AG08395 (cell line): ENCODE results near the gene UBTF.

ENCODE experiments used
- DNase-seq: peaks from one replicate; pipeline ENCODE4 v3.0.0; 2012; ENCODE audit warnings: mixed read lengths, low spot score

The UBTF gene

DNA sequence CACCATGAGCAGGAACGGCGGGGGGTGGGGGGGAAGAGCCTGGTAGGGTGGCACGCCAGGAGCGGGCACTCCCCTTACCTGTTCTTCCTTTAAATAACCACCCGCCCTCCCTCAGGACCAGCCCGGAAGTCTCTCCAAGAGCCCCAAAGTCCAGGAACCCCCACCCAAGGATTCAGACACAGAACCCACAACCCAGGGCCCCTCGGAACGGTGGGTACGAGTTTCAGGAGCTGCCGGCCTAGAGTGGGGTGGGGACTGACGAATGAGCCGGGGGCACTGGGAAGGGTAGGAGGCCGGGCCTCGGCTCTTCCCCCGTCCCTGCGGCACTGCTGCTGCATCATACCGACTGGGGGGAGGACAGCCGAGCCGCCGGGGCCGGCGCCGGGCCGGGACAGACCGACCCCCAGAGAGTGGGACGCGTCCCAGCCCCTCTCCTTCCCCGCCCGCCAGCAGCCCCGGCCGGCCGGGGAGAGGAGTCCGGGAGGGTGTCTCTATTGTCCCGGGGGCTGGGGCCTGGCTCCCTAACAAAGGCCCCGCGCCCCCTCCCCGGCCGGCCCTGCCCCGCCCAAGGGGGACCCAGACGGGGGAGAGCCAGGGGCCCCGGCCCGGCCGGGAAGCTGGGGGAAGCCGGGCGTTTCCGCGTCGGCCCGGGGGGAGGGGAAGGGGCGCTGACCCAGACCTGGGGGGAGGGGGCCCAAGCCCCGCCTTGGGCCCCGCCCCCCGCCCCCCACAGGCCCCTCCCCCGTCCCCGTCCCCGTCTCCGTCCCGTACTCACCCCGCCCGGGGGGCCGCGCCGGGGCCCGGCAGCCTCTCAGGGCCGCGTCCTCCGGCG lies 20.5 kb downstream of the UBTF start:
- peak; percentile 87 for DNase-seq

- DNase-seq: peak; percentile 69
Observed at GRCh38 chr17:44197980-44198720, 21.3 kb downstream of the UBTF start.

DNA sequence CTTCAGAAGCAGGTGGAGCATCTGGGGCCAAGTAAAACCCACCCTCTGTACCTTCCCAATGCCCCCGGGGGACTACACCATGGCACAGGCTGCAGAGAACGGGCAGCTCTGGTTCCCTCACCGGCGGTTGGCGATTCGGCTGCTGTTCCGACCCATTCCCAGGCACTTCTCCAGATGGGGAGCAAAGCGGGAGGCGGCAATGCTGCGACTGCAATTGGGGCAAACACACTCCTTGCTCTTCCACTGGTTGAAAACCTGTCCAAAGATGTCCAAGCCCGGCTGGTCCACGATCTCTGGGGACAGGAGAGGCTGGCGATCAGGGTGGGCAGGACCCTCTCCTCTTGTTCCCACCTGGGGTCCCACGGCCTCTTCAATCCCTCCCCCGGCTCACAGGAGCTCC lies 22.4 kb downstream of the UBTF start:
- DNase-seq: no peak

- DNase-seq: no peak
Observed at GRCh38 chr17:44193326-44194084, 26.0 kb downstream of the UBTF start.

DNA sequence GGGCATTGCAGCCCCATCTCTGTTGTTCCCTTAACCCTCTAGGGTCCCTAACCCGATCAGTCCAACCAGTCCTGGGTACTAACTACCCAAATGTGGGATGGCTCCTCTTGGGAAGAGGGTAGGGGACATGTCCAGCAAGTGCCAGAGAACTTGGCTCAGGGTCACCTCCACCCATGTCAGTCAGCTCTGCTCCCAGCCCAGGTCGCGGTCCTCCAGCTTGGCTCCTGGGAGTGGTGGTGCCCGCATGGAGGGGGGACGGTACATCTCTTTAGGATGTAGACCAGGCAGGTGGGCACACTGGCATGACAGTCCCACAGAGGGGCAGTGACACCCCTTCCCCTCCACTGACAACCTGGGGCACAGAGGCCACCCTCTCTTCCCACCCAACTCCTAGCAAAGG lies 26.7 kb downstream of the UBTF start:
- no peak for DNase-seq

GRCh38 chr17:44191941-44192496 lies 27.5 kb downstream of the UBTF start:
- DNase-seq: no peak

DNA sequence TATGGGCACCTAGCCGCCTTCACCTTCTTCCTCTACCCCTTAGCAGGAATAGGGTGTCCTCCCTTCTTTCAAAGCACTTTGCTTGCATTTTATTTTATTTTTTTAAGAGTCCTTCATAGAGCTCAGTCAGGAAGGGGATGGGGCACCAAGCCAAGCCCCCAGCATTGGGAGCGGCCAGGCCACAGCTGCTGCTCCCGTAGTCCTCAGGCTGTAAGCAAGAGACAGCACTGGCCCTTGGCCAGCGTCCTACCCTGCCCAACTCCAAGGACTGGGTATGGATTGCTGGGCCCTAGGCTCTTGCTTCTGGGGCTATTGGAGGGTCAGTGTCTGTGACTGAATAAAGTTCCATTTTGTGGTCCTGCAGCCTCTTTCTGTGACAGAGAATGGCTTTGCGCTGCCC lies 28.1 kb downstream of the UBTF start:
- no peak for DNase-seq

DNA sequence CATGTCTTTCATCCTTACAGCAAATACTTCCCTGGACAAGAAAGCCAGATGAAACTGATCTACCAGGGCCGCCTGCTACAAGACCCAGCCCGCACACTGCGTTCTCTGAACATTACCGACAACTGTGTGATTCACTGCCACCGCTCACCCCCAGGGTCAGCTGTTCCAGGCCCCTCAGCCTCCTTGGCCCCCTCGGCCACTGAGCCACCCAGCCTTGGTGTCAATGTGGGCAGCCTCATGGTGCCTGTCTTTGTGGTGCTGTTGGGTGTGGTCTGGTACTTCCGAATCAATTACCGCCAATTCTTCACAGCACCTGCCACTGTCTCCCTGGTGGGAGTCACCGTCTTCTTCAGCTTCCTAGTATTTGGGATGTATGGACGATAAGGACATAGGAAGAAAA lies 29.0 kb downstream of the UBTF start:
- DNase-seq: no peak

GRCh38 chr17:44188576-44189403 lies 30.7 kb downstream of the UBTF start:
- no peak for DNase-seq

GRCh38 chr17:44187131-44187899 lies 32.2 kb downstream of the UBTF start:
- no peak for DNase-seq

DNA sequence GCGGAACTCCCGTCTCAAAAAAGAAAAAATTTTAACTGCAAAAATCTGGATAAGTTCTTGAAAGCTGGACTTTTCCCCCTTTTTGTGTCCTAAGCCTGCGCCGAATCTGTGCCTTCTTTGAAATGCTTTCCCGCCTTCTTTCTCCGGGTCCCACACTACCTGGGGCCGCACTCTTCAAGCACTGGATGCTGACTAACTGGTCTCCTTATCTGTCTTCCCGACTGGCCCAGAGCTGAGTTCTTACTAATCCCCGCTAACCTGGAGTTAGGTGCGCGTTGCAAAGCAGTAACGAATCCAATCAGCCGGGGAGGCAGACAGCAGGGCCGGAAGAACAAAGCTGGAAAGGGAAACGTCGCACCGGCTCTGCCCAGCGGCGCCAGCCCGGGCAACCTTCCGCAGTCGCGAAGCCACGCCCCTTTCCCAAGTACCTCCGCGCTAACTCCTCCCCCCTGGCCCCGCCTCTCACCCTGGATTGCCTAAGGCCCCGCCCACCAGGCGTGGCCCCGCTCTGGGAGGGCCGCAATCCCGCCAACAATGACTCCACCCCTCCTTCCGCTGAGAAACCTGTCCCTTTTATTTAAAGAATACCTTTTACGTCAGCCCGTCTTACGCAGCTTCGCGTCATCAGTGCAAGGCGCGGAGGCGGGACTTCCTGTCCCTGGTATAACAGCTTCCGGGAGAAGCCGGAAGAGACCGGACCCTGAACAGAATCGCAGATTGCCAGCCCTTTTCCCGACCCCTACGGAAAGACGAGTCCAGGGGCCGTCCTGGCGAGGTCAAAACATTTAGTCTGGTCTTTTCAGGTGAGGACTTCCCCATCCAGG lies 33.0 kb downstream of the UBTF start, which contains the start of gene TMUB2:
TSS of gene TMUB2 (plus strand) at position 666 of the 824 bp plus-strand sequence. CDS start 737 bp downstream, outside the sequence.
- DNase-seq: peak; percentile 100

- DNase-seq: no peak
Observed at GRCh38 chr17:44184212-44184810, 35.2 kb downstream of the UBTF start.

GRCh38 chr17:44183024-44183423 lies 36.5 kb downstream of the UBTF start:
- no peak for DNase-seq

DNA sequence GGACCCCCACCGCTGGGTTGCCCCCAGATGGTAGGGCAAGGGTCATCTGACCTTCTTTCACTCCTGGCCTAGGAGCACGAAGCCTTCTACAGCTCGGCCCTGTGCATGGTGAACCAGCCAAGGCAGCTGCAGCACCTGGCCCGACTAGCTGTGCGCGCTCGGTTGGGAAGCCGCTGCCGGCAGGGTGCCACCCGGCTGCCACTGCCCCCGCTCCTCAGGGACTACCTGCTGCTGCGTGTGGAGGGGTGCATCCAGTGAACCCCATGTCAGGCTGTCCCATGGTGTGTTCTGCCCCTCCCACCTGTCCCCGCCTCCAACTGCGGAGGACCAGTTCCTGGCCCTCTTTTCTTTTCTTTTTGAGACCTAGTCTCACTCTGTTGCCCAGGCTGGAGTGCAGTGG lies 41.3 kb downstream of the UBTF start:
- DNase-seq: no peak

DNA sequence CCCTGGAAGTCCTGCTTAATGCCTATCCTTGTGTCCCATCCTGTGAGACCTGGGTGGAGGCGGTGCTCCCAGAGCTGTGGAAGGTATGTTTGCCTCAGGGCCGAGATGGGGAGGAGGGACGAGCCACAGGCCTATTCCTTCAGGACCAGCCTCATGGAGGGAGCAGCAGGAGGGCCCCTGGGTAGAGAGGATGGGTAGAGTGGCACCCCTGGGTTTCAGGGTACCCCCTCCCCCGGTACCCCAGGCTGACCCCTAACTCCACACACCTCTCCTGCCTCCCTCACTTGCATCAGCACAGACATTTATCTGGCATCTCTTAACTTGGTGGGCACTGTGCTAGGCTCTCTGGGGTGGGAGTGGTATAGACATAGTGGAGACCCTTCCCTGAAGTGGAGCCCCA lies 41.8 kb downstream of the UBTF start:
- no peak for DNase-seq

DNA sequence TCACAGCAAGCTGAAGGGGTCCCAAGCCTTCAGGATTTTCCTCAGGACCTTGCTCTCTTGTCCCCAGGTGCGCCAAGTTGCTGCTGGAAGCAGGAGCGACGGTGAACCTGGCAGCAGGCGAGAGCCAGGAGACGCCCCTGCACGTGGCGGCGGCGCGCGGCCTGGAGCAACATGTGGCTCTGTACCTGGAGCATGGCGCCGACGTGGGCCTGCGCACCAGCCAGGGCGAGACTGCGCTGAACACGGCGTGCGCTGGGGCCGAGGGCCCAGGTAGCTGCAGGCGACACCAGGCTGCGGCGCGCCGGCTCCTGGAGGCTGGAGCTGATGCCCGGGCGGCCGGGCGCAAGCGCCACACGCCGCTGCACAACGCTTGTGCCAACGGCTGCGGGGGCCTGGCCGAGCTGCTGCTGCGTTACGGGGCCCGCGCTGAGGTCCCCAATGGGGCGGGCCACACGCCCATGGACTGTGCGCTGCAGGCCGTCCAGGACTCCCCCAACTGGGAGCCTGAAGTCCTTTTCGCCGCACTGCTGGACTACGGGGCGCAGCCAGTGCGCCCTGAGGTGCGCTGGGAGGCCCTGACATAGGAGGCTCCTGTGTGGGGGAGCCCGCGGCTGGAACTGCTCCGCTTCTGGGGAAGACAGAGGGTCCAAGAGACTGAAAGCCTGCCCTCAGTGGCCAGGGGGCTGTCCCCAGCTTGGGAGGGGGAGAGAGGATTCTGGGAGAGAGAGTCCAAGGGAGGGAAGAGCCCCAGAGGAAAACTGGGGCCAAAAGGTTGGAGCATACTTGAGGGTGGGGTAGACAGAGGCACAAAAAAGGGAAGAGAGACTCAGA lies 42.6 kb downstream of the UBTF start:
- no peak for DNase-seq

DNA sequence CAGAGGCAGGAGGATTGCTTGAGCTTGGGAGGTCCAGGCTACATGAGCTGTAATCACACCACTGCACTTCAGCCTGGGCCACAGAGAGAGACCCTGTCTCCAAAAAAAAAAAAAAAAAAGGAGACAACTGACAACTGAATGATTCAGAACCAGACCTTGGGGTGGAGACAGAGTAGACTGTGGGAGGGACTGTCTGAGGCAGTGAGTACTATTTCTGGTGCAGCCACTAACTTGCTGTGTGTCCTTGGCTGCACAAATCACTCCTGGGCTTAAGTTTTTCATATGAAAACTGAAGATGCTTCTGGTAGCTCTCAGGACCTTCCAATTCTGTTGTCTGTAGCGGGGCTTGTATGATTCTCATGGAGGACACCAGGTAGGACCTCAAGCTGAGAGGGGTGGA lies 43.2 kb downstream of the UBTF start:
- DNase-seq: no peak

DNA sequence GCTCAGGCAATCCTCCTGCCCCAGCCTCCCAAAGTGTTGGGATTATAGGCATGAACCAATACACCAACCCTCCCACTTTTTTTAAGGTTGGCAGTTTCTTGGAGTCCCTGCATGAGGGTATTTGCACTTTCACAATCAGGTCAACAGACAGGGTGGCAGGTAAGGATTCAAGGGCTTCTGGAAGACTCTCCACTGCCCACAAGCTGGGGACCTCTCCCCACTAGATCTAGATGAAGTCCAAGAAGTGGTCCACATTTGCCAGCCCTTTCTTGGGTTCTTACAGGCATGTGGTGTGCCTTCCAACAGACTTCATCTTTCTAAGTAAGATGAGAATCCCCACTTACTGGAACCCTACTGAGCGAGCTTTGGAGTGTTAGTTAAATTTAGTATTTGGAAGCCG lies 45.0 kb downstream of the UBTF start:
- DNase-seq: no peak
